Left colon (tissue), 2 donors: ENCODE data around the gene CNNM2. TPM values are rescaled to one million over a fixed set of nuclear protein-coding genes. Genes with fewer than 3 reads are reported as not detected.
"Not testable (repeated sequence)": the region's sequence is repeated elsewhere in the genome, so short reads cannot be mapped to it uniquely, and the experiment has no call there.

Experiments
- ATAC-seq: fragments of 200-7000 bp; cut with Tn5 transposase; one replicate; pipeline ENCODE4 v1.9.1; 2020; ENCODE audit warnings: mild to moderate bottlenecking, moderate library complexity
- DNase-seq, 2 donors: peaks; one replicate each; pipeline ENCODE4 v3.0.0-alpha.2; 2020
- intact Hi-C, 2 donors: fragments of 100-400 bp; cut with DNase I in 1 of 2; cut with micrococcal nuclease in 1 of 2; formaldehyde crosslinking; loops; one replicate each; pipeline versions ENCODE4 v1.11.2 to v1.14.0; 2022; cut with DNase I, micrococcal nuclease
- total RNA-seq, 2 donors: library from RNA; stranded (reverse); fragmentation: NEBNext Ultra II Directional; extraction: Animal tissue kit (Norgen Biotek cat#: 25700); gene quantifications; one replicate each; pipeline ENCODE4 v1.2.1, GENCODE V29; 2021
- donor health status: DM: no; HTN: no; CAD: no.
- donor health status: DM: yes; HTN: yes; CAD: no.

Gene CNNM2
- total RNA-seq, 2 donors from 2014 or later: 34.5 to 38.6 TPM

- DNase-seq (no peak), ATAC-seq (no peak)
- intact Hi-C loops: no loop called here
Measured at GRCh38 chr10:103111918-103112877, 194.1 kb downstream of the CNNM2 start.

GRCh38 chr10:103114876-103115275 is 196.8 kb downstream of the CNNM2 start:
- ATAC-seq (no peak), DNase-seq (no peak)
- intact Hi-C loops: no loop called here

GRCh38 chr10:103117247-103117646 is 199.2 kb downstream of the CNNM2 start:
- intact Hi-C loops: no loop called here
- ATAC-seq (no peak), DNase-seq (no peak)

- intact Hi-C loops: no loop called here
- ATAC-seq (no peak), DNase-seq (no peak)
Measured at GRCh38 chr10:103120546-103120945, 202.5 kb downstream of the CNNM2 start.

GRCh38 chr10:103120977-103121735 is 203.1 kb downstream of the CNNM2 start:
- intact Hi-C loops: no loop called here
- DNase-seq (no peak), ATAC-seq (peak; percentile 93)

- DNase-seq (no peak), ATAC-seq (no peak)
- intact Hi-C loops: no loop called here
Measured at GRCh38 chr10:103123282-103124024, 205.4 kb downstream of the CNNM2 start.

GRCh38 chr10:103124420-103125096 is 206.5 kb downstream of the CNNM2 start:
- DNase-seq (no peak), ATAC-seq (no peak)
- intact Hi-C loops: no loop called here

- no peak for DNase-seq
- no peak for ATAC-seq
- intact Hi-C loops: no loop called here
Measured at GRCh38 chr10:103125323-103126267, 207.5 kb downstream of the CNNM2 start.

GRCh38 chr10:103127241-103127640 is 209.1 kb downstream of the CNNM2 start:
- DNase-seq (no peak), ATAC-seq (no peak)
- intact Hi-C loops: no loop called here

- intact Hi-C loops, ATAC-seq, DNase-seq: not testable (repeated sequence)
Measured at GRCh38 chr10:103130180-103130579, 212.1 kb downstream of the CNNM2 start.

GRCh38 chr10:103130910-103131309 is 212.8 kb downstream of the CNNM2 start:
- no peak for ATAC-seq
- intact Hi-C loops: no loop called here
- no peak for DNase-seq

- DNase-seq, intact Hi-C loops, ATAC-seq: not testable (repeated sequence)
Measured at GRCh38 chr10:103135168-103135567, 217.1 kb downstream of the CNNM2 start.

GRCh38 chr10:103139803-103140202 is 221.7 kb downstream of the CNNM2 start:
- intact Hi-C loops: no loop called here
- DNase-seq (no peak), ATAC-seq (no peak)

Other genes starting within 250 kb of the CNNM2 start
- 1 to 10 TPM; 2.5 to 4.2 TPM for gene ARL3, start 203.9 kb upstream of the CNNM2 start, total RNA-seq
- 10 to 100 TPM; 11.7 to 15.0 TPM for gene SFXN2, start 203.7 kb upstream of the CNNM2 start, total RNA-seq
- gene WBP1L, start 174.3 kb upstream of the CNNM2 start, total RNA-seq: 10 to 100 TPM; 37.8 to 47.8 TPM
- not detected for gene CYP17A1, start 80.9 kb upstream of the CNNM2 start, total RNA-seq
- gene BORCS7, start 64.0 kb upstream of the CNNM2 start, total RNA-seq: 10 to 100 TPM; 21.2 to 22.3 TPM
- gene AS3MT, start 48.8 kb upstream of the CNNM2 start, total RNA-seq: 1 to 10 TPM in 1 of 2 donors, under 1 TPM in 1; 0.61 to 1.2 TPM